GM19452 (cell line): ENCODE results near the gene DLG2.
"Not testable (repeated sequence)": the region's sequence is repeated elsewhere in the genome, so short reads cannot be mapped to it uniquely, and the experiment has no call there.

Source experiments
- ATAC-seq: cut with Tn5 transposase; IDR thresholded peaks from one replicate; pipeline ENCODE4 v1.9.1; 2021; ENCODE audit not compliant: unreplicated experiment

DLG2 gene

DNA sequence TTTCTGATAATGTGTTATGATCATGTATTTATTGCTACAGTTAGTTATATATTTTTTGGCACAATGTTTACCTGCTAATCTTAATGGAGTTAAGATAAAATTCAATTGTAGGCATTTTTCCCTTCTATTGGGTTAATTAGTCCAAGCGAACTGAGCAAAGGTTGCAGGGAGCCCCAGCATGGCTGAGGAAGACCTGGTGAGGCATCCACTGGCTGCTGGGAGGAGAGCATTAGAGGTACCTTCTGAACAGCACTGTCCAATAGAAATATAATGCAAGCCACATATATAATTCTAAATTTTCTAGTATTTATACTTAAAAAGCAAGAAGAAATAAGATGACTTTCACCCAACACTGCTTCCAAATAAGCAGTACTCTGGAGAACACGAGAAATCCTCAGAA lies 19.9 kb upstream of the DLG2 start:
- ATAC-seq: no peak

DNA sequence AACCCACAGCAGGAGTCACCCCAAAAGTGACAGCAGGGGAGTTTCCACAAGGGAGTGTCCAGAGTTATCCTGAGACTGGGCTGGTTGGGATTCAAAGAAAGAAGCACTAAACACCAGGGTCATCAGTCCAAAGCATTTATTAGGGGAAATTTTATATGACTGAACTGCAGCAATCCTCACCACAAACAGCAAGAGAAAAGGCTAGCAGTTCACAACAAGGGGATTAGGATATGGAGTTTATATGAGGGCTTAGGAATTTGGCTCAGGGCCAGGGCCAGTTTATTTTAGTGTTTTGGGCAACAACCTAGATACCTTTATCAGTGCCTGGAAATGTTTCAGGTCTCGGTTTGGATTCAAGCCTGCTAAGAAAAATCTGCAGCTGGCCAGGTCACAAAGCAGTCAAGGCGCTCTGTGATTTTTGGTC lies 16.1 kb upstream of the DLG2 start:
- no peak for ATAC-seq

GRCh38 chr11:85634747-85635146 lies 7.6 kb upstream of the DLG2 start:
- no peak for ATAC-seq

DNA sequence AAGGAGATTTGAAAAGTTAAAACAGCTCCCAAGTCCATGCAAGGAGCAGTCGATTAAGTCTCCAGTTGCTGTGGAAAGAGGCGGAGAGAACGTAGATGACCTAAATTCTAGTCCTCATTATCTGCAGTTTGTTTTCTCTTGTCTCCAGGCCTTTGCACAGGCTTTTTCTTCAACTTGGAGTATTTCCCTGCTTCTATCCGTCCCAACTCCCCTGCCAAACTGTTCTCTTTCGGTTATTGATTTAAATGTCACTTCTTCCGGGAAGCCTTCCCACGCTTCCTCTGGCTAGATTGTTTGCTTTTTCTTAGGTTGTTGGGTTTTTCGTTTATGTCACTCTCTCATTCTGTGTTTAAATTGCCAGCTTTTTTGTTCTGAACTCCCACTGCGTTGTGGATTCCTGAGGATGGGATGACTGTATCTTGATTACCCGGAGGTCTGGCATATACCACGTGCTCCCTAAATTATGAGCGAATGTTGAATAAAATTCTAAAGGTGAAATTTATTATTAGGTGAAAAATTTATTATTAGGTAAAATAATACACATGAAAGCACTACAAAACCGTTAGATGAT lies 1.7 kb upstream of the DLG2 start:
- peak; percentile 15 for ATAC-seq

GRCh38 chr11:85627998-85628770 lies 1.0 kb upstream of the DLG2 start, which contains the start of gene TMEM126B:
Gene TMEM126B, plus strand, starts transcription at chr11:85628593. Its CDS starts 15 bp downstream, at chr11:85628608.
- ATAC-seq: peak; percentile 99

DNA sequence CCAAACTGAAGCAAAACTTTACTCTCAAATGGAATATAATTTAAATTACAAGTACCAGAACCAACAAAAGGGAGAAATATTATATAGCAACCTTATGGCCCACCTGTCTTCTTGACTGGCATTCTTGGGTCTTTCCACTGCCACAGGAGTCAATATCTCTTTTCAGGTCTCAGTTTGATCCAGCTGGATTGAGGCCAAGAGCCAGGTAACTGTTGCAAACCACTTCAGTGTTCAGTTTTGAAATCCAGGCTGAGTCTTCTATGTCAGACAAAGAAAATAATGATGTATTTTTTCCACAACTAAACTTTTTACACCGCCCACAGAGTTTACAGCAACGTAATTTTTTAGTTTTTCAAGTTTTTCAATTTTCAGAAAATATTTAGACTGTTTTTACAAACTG lies 648 bp downstream of the DLG2 start:
- no peak for ATAC-seq

- ATAC-seq: no peak
Observed at GRCh38 chr11:85620256-85620655, 6.9 kb downstream of the DLG2 start.

- ATAC-seq: no peak
Observed at GRCh38 chr11:85619499-85619898, 7.6 kb downstream of the DLG2 start.

- ATAC-seq: not testable (repeated sequence)
Observed at GRCh38 chr11:85611643-85612042, 15.5 kb downstream of the DLG2 start.

DNA sequence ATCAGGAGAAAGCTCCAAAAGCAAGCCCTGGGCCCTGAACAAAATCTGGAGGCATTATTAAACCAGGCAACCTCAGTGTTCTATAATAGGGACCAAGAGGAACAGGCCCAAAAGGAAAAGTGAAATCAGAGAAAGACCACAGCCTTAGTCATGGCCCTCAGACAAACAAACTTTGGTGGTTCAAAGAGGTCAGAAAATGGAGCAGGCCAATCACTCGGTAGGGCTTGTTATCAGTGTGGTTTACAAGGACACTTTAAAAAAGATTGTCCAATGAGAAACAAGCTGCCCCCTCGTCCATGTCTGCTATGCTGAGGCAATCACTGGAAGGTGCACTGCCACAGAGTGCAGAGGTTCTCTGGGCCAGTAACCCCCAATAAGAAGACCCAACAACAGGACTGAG lies 17.9 kb downstream of the DLG2 start:
- ATAC-seq: not testable (repeated sequence)

GRCh38 chr11:85608621-85609020 lies 18.5 kb downstream of the DLG2 start:
- not testable (repeated sequence) for ATAC-seq

DNA sequence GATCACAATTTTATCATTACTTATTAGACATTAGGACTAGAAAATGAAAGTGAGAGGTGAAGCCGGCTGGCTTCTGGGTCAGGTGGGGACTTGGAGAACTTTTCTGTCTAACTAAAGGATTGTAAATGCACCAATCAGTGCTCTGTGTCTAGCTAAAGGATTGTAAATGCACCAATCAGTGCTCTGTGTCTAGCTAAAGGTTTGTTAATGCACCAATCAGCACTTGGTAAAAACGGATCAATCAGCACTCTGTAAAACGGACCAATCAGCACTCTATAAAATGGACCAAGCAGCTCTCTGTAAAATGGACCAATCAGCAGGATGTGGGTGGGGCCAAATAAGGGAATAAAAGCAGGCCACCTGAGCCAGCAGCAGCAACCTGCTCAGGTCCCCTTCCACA lies 20.9 kb downstream of the DLG2 start:
- not testable (repeated sequence) for ATAC-seq

DNA sequence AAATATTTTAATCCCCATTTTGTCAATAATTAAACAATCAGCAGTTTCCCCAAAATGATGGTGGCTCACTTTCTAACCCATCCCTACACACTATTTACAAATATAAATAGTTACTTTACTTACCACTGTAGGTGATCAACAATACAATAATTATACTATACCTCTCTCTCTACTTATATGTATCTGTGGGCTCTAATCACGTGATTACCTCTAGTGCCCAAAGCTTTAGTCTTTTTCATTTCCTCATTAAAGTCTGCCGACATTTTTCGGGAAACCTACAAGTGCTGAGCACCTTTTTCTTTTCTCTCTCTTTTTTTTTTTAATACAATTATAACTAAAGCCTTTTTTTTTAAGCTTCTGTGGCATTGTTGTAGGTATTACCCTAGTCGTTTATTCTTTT lies 23.9 kb downstream of the DLG2 start:
- ATAC-seq: no peak

DNA sequence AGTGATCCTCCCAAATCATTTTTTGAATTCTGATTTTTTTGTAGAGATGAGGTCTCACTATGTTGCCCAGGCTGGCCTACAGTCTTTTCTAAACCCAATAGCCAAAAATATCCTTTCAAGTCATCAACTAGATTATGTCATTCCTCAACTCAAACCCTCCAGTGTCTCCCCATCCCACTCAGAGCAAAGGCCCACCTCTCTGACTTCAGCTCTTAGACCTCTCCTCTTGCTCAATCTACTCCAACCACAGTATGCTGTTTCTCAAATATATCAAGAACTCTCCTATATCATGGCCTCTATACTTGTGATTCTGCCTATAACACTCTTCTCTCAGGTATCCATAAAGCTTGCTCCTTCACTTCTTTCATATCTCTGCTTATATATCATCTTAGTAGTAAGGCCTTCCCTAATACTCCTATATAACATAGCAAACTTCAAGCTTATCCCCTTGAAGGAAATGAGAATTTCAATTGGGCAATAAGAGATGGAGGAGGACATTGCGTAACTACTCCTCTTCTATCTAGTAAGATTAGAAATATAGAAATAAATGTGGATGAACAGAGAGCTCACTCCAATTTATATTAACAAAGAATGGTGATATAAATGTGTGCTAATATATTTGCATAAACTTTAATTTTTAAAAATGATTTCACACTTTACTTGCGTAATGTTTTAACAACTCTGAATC lies 24.5 kb downstream of the DLG2 start:
- ATAC-seq: no peak

- ATAC-seq: no peak
Observed at GRCh38 chr11:85599083-85599482, 28.1 kb downstream of the DLG2 start.

DNA sequence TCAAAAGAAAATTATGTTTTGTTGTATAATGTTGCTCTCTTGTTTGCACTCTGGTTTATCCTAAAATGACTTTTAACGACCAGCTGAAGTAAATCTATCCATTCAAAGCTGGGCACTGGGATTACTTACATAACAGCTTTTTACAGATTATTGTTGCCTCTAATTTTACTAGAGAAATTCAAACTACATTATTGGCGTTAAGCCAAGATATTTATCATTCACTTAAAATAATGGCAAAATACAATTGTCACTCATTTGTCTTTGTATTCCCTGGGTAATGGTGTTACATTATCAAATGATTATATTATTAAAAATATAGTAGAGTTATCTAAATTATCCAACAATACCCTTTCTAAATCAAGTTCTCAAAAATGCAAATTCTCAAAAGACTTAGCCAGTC lies 30.3 kb downstream of the DLG2 start:
- no peak for ATAC-seq

DNA sequence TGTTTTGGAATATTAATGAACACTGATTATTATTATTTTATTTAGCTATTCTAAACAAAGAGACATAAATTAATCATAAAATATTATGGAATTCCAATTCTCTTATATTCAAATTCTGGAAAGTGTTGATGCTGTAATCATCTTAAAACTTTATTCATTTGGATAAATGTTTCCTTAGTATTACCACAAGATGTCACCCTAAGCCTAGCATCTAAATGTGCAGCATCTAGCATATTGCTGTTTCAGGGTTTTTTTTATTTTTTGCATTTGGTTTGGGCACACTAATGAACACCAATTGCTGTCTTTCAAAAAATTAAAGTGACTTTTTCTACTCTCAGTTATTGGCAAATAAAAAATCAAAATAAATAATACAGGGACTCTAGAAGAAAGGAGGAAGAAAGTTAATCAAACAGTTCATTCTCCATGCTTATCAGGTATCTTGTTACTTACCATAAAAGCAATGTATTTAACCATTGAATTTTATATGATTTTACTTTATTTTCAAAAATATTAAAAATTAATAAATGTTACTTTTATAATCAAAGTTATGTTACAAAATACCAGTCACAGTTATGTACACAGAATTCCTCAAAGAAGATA lies 31.8 kb downstream of the DLG2 start:
- ATAC-seq: no peak

DNA sequence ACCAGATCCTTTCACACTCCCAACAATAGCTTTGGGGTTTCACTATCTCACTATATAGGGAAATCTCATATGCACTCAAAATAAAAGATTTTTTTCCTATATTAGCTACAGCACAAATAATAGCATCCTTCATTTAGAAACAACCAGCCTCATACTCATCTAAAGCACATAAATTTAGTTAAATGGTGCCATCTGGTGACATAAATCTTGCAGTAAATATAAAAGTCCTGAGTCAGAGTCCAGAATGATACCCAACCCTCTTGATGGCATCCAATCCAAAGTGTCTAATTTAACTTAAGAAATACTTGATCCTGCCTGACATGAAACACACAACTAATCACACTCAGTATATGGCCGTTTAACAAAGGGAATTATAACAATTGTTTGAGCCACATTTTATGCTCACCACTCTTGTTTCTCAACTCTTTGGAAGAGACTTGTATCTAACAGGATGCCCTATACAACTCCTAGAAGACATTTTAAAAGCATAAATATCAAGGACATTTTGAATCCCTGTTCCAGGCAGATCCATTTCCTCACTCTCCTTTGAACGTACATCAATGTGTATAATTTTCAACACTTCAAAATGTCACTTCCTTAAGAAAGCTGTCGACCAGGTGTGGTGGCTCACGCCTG lies 36.2 kb downstream of the DLG2 start:
- no peak for ATAC-seq

GRCh38 chr11:85589373-85589772 lies 37.8 kb downstream of the DLG2 start:
- ATAC-seq: no peak

DNA sequence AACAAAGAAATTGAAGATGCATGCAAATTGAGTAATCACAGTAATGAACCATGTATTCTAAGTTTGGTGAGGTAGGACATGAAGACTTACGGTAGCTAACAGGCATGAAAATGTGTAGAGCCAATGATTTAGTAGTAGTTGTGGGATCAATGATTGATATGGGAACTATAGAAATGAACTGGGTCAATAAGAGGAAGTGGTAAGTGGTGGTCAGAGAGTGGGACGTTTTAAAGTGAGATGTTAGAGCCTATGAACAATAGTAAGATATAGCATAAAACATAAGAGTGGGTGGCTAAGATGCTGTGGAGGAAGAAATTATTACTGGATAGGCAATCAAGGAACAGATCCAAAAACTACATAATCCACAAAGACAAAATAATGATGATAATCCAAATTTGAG lies 45.0 kb downstream of the DLG2 start:
- ATAC-seq: no peak

DNA sequence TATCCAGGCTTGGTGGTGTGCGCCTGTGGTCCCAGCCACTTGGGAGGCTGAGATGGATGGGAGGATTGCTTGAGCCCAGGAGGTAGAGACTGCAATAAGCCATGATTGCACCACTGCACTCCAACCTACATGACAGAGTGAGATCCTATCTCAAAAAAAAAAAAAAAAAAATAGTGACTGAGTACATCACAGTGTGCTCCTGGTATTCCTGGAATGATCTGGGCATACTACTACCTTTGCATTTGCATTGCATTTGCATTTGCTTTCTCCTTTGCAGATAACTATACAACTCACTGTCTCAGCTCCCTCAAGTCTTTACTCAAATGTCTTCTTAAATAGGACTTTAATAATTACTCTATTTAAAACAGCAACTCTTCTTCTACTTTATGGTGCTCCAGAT lies 51.8 kb downstream of the DLG2 start:
- ATAC-seq: no peak
